ENCODE results near the gene COA7.

Gene COA7

GRCh38 chr1:52697795-52698674 lies at the start of gene COA7:
Gene COA7, minus strand, starts transcription at chr1:52698347. Its CDS starts 21 bp downstream, at chr1:52698326.
- H3K4me3 ChIP-seq (ENCODE audit: low read depth, low read length) = peak within 1 kb of the TSS; percentile 75
- peak; percentile 33 for DNase-seq (ENCODE audit: low read depth)
- TF ChIP-seq, protein P1, sequence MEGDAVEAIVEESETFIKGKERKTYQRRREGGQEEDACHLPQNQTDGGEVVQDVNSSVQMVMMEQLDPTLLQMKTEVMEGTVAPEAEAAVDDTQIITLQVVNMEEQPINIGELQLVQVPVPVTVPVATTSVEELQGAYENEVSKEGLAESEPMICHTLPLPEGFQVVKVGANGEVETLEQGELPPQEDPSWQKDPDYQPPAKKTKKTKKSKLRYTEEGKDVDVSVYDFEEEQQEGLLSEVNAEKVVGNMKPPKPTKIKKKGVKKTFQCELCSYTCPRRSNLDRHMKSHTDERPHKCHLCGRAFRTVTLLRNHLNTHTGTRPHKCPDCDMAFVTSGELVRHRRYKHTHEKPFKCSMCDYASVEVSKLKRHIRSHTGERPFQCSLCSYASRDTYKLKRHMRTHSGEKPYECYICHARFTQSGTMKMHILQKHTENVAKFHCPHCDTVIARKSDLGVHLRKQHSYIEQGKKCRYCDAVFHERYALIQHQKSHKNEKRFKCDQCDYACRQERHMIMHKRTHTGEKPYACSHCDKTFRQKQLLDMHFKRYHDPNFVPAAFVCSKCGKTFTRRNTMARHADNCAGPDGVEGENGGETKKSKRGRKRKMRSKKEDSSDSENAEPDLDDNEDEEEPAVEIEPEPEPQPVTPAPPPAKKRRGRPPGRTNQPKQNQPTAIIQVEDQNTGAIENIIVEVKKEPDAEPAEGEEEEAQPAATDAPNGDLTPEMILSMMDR (IDR thresholded peaks at IDR 0.05; ENCODE audit: low read depth, low read length, missing control alignments) = no peak
- in situ Hi-C loops (cut with HindIII; ENCODE audit: low sequenced_read_pairs) = no loop called here

GRCh38 chr1:52747450-52747849 lies 49.3 kb upstream of the COA7 start:
- no peak overlapping the region for H3K4me3 ChIP-seq (ENCODE audit: low read depth, low read length)
- TF ChIP-seq, protein P1 (IDR thresholded peaks at IDR 0.05; ENCODE audit: low read depth, low read length, missing control alignments) = no peak
- DNase-seq (ENCODE audit: low read depth) = no peak
- in situ Hi-C loops (cut with HindIII; ENCODE audit: low sequenced_read_pairs) = no loop called here

- no peak overlapping the region for H3K4me3 ChIP-seq (ENCODE audit: low read depth, low read length)
- no peak for DNase-seq (ENCODE audit: low read depth)
- in situ Hi-C loops (cut with HindIII; ENCODE audit: low sequenced_read_pairs) = no loop called here
- TF ChIP-seq, protein P1 (IDR thresholded peaks at IDR 0.05; ENCODE audit: low read depth, low read length, missing control alignments) = no peak
Observed at GRCh38 chr1:52746189-52746588, 48.0 kb upstream of the COA7 start.

DNA sequence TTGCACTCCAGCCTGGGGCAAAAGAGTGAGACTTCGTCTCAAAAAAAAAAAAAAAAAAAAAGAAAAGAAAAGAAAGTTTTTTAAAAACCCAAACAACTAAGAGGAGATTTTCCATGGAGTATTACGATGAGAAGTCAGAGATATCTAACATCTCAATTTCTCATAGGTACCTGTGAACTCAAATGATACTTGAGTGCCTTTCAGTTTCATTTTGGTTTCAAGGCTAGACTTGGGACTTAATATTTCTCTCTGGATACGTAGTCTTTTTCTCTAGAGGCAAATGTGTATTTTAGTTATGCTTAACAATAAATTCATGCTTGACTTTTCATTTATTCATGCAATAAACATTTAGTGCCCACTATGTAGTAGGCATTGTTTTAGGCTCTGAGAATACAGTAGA lies 43.1 kb upstream of the COA7 start:
- no peak for DNase-seq (ENCODE audit: low read depth)
- in situ Hi-C loops (cut with HindIII; ENCODE audit: low sequenced_read_pairs) = no loop called here
- TF ChIP-seq, protein P1 (IDR thresholded peaks at IDR 0.05; ENCODE audit: low read depth, low read length, missing control alignments) = no peak
- no peak overlapping the region for H3K4me3 ChIP-seq (ENCODE audit: low read depth, low read length)

GRCh38 chr1:52739699-52740467 lies 41.7 kb upstream of the COA7 start:
- no peak overlapping the region for H3K4me3 ChIP-seq (ENCODE audit: low read depth, low read length)
- in situ Hi-C loops (cut with HindIII; ENCODE audit: low sequenced_read_pairs) = no loop called here
- no peak for DNase-seq (ENCODE audit: low read depth)
- TF ChIP-seq, protein P1 (IDR thresholded peaks at IDR 0.05; ENCODE audit: low read depth, low read length, missing control alignments) = no peak

DNA sequence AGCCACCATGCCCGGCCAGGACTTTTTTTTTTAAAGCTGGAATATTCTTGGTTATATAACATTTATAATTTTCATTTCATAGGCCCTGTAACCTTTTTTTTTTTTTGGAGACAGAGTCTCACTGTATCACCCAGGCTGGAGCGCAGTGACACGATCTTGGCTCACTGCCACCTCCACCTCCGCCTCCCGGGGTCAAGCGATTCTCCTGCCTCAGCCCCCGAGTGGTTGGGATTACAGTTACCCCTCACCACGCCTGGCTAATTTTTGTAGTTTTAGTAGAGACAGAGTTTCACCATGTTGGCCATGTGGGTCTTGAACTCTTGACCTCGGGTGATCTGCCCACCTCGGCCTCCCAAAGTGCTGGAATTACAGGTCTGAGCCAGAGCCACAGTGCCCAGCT lies 40.7 kb upstream of the COA7 start:
- in situ Hi-C loops (cut with HindIII; ENCODE audit: low sequenced_read_pairs) = no loop called here
- TF ChIP-seq, protein P1 (IDR thresholded peaks at IDR 0.05; ENCODE audit: low read depth, low read length, missing control alignments) = no peak
- no peak for DNase-seq (ENCODE audit: low read depth)
- H3K4me3 ChIP-seq (ENCODE audit: low read depth, low read length) = no peak overlapping the region
